PC-3 (cell line): ENCODE measurements around the gene EEIG1. TPM values are rescaled to one million over a fixed set of nuclear protein-coding genes. Genes with fewer than 3 reads are reported as not detected.

ENCODE experiments used
- ATAC-seq: fragments of 200-7000 bp; cut with Tn5 transposase; 2 replicates; pipeline ENCODE4 v1.9.1; 2020; ENCODE audit warnings: mild to moderate bottlenecking, moderate library complexity
- BruUV-seq: library from RNA; stranded (reverse); fragments of 400-500 nt; replicated peaks from 2 replicates; lab custom pipeline; 2021; lab: Mats Ljungman, UMichigan
- CTCF ChIA-PET: fragments of 300-600 bp; sonication (Branson Sonifier 250); formaldehyde crosslinking; loops from one replicate; lab custom pipeline; 2022; ENCODE audit warnings: antibody characterized with exemption; lab: Charles Lee
- POLR2A ChIA-PET: fragments of 300-600 bp; sonication (Branson Sonifier 250); formaldehyde crosslinking; loops from one replicate; lab custom pipeline; 2022; ENCODE audit warnings: antibody characterized with exemption; ENCODE audit not compliant: unreplicated experiment; lab: Charles Lee
- DNase-seq: peaks from one replicate; pipeline ENCODE4 v3.0.0-alpha.2; 2015
- H2AFZ ChIP-seq: fragments of 300-600 bp; sonication (generic); 2 replicates; pipeline ENCODE4 v1.6.0; 2016; ENCODE audit warnings: antibody characterized with exemption, low read length
- H3F3A ChIP-seq: fragments of 300-600 bp; sonication (generic); one replicate; pipeline ENCODE4 v1.6.0; 2017; ENCODE audit warnings: antibody characterized with exemption, low read length, control low read depth, mild to moderate bottlenecking; ENCODE audit not compliant: unreplicated experiment
- H3K27ac ChIP-seq: fragments of 300-600 bp; sonication (generic); 2 replicates; pipeline ENCODE4 v1.5.1; 2016; ENCODE audit warnings: mild to moderate bottlenecking, low read length
- H3K27me3 ChIP-seq: fragments of 300-600 bp; sonication (generic); 2 replicates; pipeline ENCODE4 v1.6.1; 2016; ENCODE audit warnings: low read length, mixed read lengths
- H3K36me3 ChIP-seq: fragments of 300-600 bp; sonication (generic); 2 replicates; pipeline ENCODE4 v1.6.1; 2016; ENCODE audit warnings: low read depth, mixed run types, low read length, mixed read lengths
- H3K4me1 ChIP-seq: fragments of 300-600 bp; sonication (generic); 2 replicates; pipeline ENCODE4 v1.5.1; 2016; ENCODE audit warnings: low read length; ENCODE audit not compliant: insufficient read depth
- H3K4me2 ChIP-seq: fragments of 300-600 bp; sonication (generic); 2 replicates; pipeline ENCODE4 v1.6.0; 2016; ENCODE audit warnings: low read length
- H3K4me3 ChIP-seq: fragments of 300-600 bp; sonication (generic); 2 replicates; pipeline ENCODE4 v1.5.1; 2016; ENCODE audit warnings: mild to moderate bottlenecking, low read length, mixed read lengths
- H3K79me2 ChIP-seq: fragments of 300-600 bp; sonication (generic); 2 replicates; pipeline ENCODE4 v1.6.1; 2017; ENCODE audit warnings: low read length, mixed read lengths
- H3K9ac ChIP-seq: fragments of 300-600 bp; sonication (generic); 2 replicates; pipeline ENCODE4 v1.6.0; 2016; ENCODE audit warnings: mild to moderate bottlenecking, low read length
- H3K9me2 ChIP-seq: fragments of 300-600 bp; sonication (generic); replicated peaks from 2 replicates; pipeline ENCODE4 v1.6.1; 2016; ENCODE audit warnings: mixed run types, low read length, mixed read lengths
- H3K9me3 ChIP-seq: fragments of 300-600 bp; sonication (generic); 2 replicates; pipeline ENCODE4 v1.6.1; 2016; ENCODE audit warnings: low read length, mixed read lengths
- H4K20me1 ChIP-seq: fragments of 300-600 bp; sonication (generic); 2 replicates; pipeline ENCODE4 v1.6.1; 2016; ENCODE audit warnings: low read length, mixed read lengths
- CTCF ChIP-seq: fragments of 300-600 bp; sonication (generic); conservative IDR thresholded peaks from 2 replicates; pipeline ENCODE4 v1.5.1; 2017; ENCODE audit warnings: antibody characterized with exemption, low read depth, mild to moderate bottlenecking, low read length
- EZH2 ChIP-seq: fragments of 300-600 bp; sonication (generic); IDR thresholded peaks from one replicate; pipeline ENCODE4 v1.6.1; 2017; ENCODE audit warnings: antibody characterized with exemption, mild to moderate bottlenecking, low read length; ENCODE audit not compliant: unreplicated experiment
- EZH2phosphoT487 ChIP-seq: fragments of 300-600 bp; sonication (generic); IDR thresholded peaks from 2 replicates; pipeline ENCODE4 v1.6.1; 2018; ENCODE audit warnings: mild to moderate bottlenecking, antibody characterized with exemption, low read length, borderline replicate concordance
- intact Hi-C: fragments of 100-400 bp; cut with micrococcal nuclease; formaldehyde crosslinking; loops from 2 replicates; pipeline ENCODE4 v1.9.0; 2023
- total RNA-seq: library from RNA; depleted of rRNA; stranded (reverse); fragments of >200 nt; gene quantifications from 2 replicates; pipeline ENCODE4 v1.2.3, GENCODE V29; 2014

The EEIG1 gene
- total RNA-seq, 1 experiment from 2014 or later = 10.8 TPM

GRCh38 chr9:127961613-127962155 lies 19.1 kb downstream of the EEIG1 start:
- no peaks in the 10 kb centered on the region for H4K20me1 ChIP-seq
- no peak for TF ChIP-seq CTCF
- no peak for TF ChIP-seq EZH2
- no peak for TF ChIP-seq EZH2phosphoT487
- H3K27ac ChIP-seq = no peak overlapping the region
- H3K9ac ChIP-seq = no peak overlapping the region
- H3K4me3 ChIP-seq = no peak overlapping the region
- CTCF ChIA-PET = no interaction called here
- BruUV-seq = no TSS peak
- peaks cover 3% of the 10 kb centered on the region; the same call in 1 of the 2 replicates for H3K36me3 ChIP-seq
- DNase-seq (no peak), ATAC-seq (no peak)
- intact Hi-C loops = no loop called here
- no peaks in the 10 kb centered on the region for H3F3A ChIP-seq
- H3K4me2 ChIP-seq = no peak overlapping the region
- no peaks in the 10 kb centered on the region for H3K9me2 ChIP-seq
- POLR2A ChIA-PET = no interaction called here
- no peaks in the 10 kb centered on the region for H3K9me3 ChIP-seq
- H3K27me3 ChIP-seq = no peaks in the 10 kb centered on the region
- H3K79me2 ChIP-seq = peaks cover 77% of the 10 kb centered on the region
- H3K4me1 ChIP-seq = peaks cover 17% of the 10 kb centered on the region
- no peak overlapping the region for H2AFZ ChIP-seq

- Histone ChIP-seq H3K4me3 (no peak overlapping the region), H3K79me2 (peaks cover 72% of the 10 kb centered on the region), H3K36me3 (peaks cover 3% of the 10 kb centered on the region; the same call in 1 of the 2 replicates), H3F3A (no peaks in the 10 kb centered on the region), H2AFZ (no peak overlapping the region), H3K9me2 (no peaks in the 10 kb centered on the region), H3K9me3 (no peaks in the 10 kb centered on the region), H3K9ac (no peak overlapping the region), H3K4me1 (peaks cover 13% of the 10 kb centered on the region), H4K20me1 (no peaks in the 10 kb centered on the region), H3K27me3 (no peaks in the 10 kb centered on the region), H3K4me2 (no peak overlapping the region), H3K27ac (no peak overlapping the region)
- ChIA-PET POLR2A (no interaction called here), CTCF (no interaction called here)
- no TSS peak for BruUV-seq
- no peak for DNase-seq
- ATAC-seq = no peak
- TF ChIP-seq EZH2phosphoT487 = no peak
- TF ChIP-seq CTCF = no peak
- no peak for TF ChIP-seq EZH2
- intact Hi-C loops = no loop called here
Measured at GRCh38 chr9:127961155-127961490, 19.7 kb downstream of the EEIG1 start.

- H4K20me1 ChIP-seq = no peaks in the 10 kb centered on the region
- no TSS peak for BruUV-seq
- no peak overlapping the region for H2AFZ ChIP-seq
- H3K36me3 ChIP-seq = peaks cover 3% of the 10 kb centered on the region; the same call in 1 of the 2 replicates
- H3K4me1 ChIP-seq = peaks cover 13% of the 10 kb centered on the region
- POLR2A ChIA-PET = no interaction called here
- CTCF ChIA-PET = interaction anchor here (0.6 kb wide), 1 partner anchor 88 kb away, joined by 8 read pairs; no protein-coding TSS in a partner anchor
- H3K27ac ChIP-seq = no peak overlapping the region
- no peak for ATAC-seq
- H3K27me3 ChIP-seq = no peaks in the 10 kb centered on the region
- DNase-seq = no peak
- H3F3A ChIP-seq = no peaks in the 10 kb centered on the region
- no peak overlapping the region for H3K4me3 ChIP-seq
- peaks cover 67% of the 10 kb centered on the region for H3K79me2 ChIP-seq
- H3K9ac ChIP-seq = no peak overlapping the region
- intact Hi-C loops = no loop called here
- no peaks in the 10 kb centered on the region for H3K9me2 ChIP-seq
- TF ChIP-seq EZH2phosphoT487 (no peak), EZH2 (no peak), CTCF (no peak)
- no peak overlapping the region for H3K4me2 ChIP-seq
- no peaks in the 10 kb centered on the region for H3K9me3 ChIP-seq
Measured at GRCh38 chr9:127960410-127961154, 20.2 kb downstream of the EEIG1 start.
